K562 (cell line): ENCODE measurements around the gene CCP110. TPM values are rescaled to one million over a fixed set of nuclear protein-coding genes. Genes with fewer than 3 reads are reported as not detected.
A peak's percentile ranks its signal among the peaks of the same experiment; 100 is the strongest.

Source experiments
- ARID3A ChIP-seq: IDR thresholded peaks from 2 replicates; pipeline ENCODE4 v1.6.1; 2012; ENCODE audit warnings: low read depth, low read length, improper control_type of control experiment, borderline replicate concordance
- ASH1L ChIP-seq: fragments of 450-650 bp; IDR thresholded peaks from 2 replicates; pipeline ENCODE4 v1.6.1; 2018; ENCODE audit warnings: borderline replicate concordance, mild to moderate bottlenecking, low read depth; ENCODE audit not compliant: partially characterized antibody
- CBFA2T3 ChIP-seq: fragments of 450-650 bp; IDR thresholded peaks from 2 replicates; pipeline ENCODE4 v1.6.1; 2017
- DPF2 ChIP-seq: fragments of 450-650 bp; IDR thresholded peaks from 2 replicates; pipeline ENCODE4 v1.6.1; 2016
- FOXA3 ChIP-seq, 2 experiments: fragments of 450-650 bp in 1 of 2; sonication (generic) in 1 of 2; formaldehyde crosslinking; IDR thresholded peaks in 1 of 2; conservative IDR thresholded peaks in 1 of 2; 2 replicates each; pipeline versions ENCODE4 v1.4.0 to v1.8.0; 2020 to 2022; ENCODE audit warnings: mild to moderate bottlenecking in 2 of 2, missing genetic modification reagents in 1 of 2
- FOXP1 ChIP-seq: sonication (generic); formaldehyde crosslinking; IDR thresholded peaks from 2 replicates; pipeline ENCODE4 v1.8.0; 2022; ENCODE audit warnings: mild to moderate bottlenecking, missing genetic modification reagents
- GABPB2 ChIP-seq: fragments of 250-450 bp; sonication (Bioruptor Pico); conservative IDR thresholded peaks from 2 replicates; pipeline ENCODE4 v1.5.1; 2021; ENCODE audit warnings: mild to moderate bottlenecking
- KAT7 ChIP-seq: sonication (generic); formaldehyde crosslinking; IDR thresholded peaks from 2 replicates; pipeline ENCODE4 v1.8.0; 2022; ENCODE audit warnings: missing genetic modification reagents, mild to moderate bottlenecking, borderline replicate concordance
- KLF16 ChIP-seq: IDR thresholded peaks from 2 replicates; pipeline ENCODE4 v1.6.1; 2016; ENCODE audit warnings: antibody characterized with exemption
- MXI1 ChIP-seq: IDR thresholded peaks from 2 replicates; pipeline ENCODE4 v1.6.1; 2011; ENCODE audit warnings: low read depth, mild to moderate bottlenecking, improper control_type of control experiment, low read length
- MYC ChIP-seq, 2 experiments: fragments of 250-450 bp in 1 of 2; sonication (Bioruptor Pico) in 1 of 2; IDR thresholded peaks; 2 replicates each; pipeline versions ENCODE4 v1.5.1 to v1.6.1; 2012 to 2021; ENCODE audit warnings: low read depth in 2 of 2, borderline replicate concordance in 1 of 2, improper control_type of control experiment in 1 of 2, low read length in 1 of 2, mild to moderate bottlenecking in 1 of 2, moderate library complexity in 1 of 2
- NR4A1 ChIP-seq, 2 experiments: fragments of 250-450 bp in 1 of 2; fragments of 450-650 bp in 1 of 2; sonication (Bioruptor Pico) in 1 of 2; IDR thresholded peaks; 2 replicates each; pipeline versions ENCODE4 v1.4.0 to v1.6.1; 2016 to 2020; ENCODE audit warnings: mild to moderate bottlenecking in 2 of 2, missing compliant biosample characterization in 1 of 2, missing genetic modification characterization in 1 of 2, moderate library complexity in 1 of 2
- PHB2 ChIP-seq: fragments of 450-650 bp; IDR thresholded peaks from 2 replicates; pipeline ENCODE4 v1.6.1; 2017; ENCODE audit warnings: low read depth
- POLR2A ChIP-seq: fragments of 450-650 bp; conservative IDR thresholded peaks from 2 replicates; pipeline ENCODE4 v1.6.1; 2016
- RFX5 ChIP-seq: IDR thresholded peaks from 2 replicates; pipeline ENCODE4 v1.6.1; 2011; ENCODE audit warnings: low read depth, mild to moderate bottlenecking, improper control_type of control experiment, low read length
- TAF9B ChIP-seq: fragments of 450-650 bp; IDR thresholded peaks from 2 replicates; pipeline ENCODE4 v1.6.1; 2018; ENCODE audit warnings: mild to moderate bottlenecking; ENCODE audit not compliant: partially characterized antibody
- ZBTB5 ChIP-seq: fragments of 450-650 bp; IDR thresholded peaks from 2 replicates; pipeline ENCODE4 v1.6.1; 2017; ENCODE audit warnings: antibody characterized with exemption
- ZNF217 ChIP-seq: sonication (generic); formaldehyde crosslinking; IDR thresholded peaks from 2 replicates; pipeline ENCODE4 v1.8.0; 2022; ENCODE audit warnings: mild to moderate bottlenecking, missing genetic modification reagents
- ZNF232 ChIP-seq: sonication (generic); formaldehyde crosslinking; IDR thresholded peaks from 2 replicates; pipeline ENCODE4 v1.8.0; 2022; ENCODE audit warnings: mild to moderate bottlenecking, missing genetic modification reagents
- ZNF431 ChIP-seq: sonication (generic); formaldehyde crosslinking; IDR thresholded peaks from 2 replicates; pipeline ENCODE4 v1.8.0; 2022; ENCODE audit warnings: mild to moderate bottlenecking, missing genetic modification reagents
- polyA plus RNA-seq, 8 experiments: library from polyadenylated mRNA; depleted of rRNA in 4 of 8; stranded (reverse) in 5 of 8; unstranded in 3 of 8; fragments of >200 nt; fragmentation: Nextera tagmentation in 2 of 8; fragmentation: Illumina TruSeq in 1 of 8; extraction: Ambion mirVana in 2 of 8; extraction: Trizol in 1 of 8; gene quantifications; 2 replicates each; pipeline versions ENCODE4 v1.2.1 to v1.2.3, GENCODE V29; 2011 to 2014; ENCODE audit warnings: inconsistent platforms in 1 of 8, missing spikeins in 1 of 8
- total RNA-seq, 7 experiments: library from RNA; depleted of rRNA in 6 of 7; stranded (reverse); fragments of >200 nt in 6 of 7; fragmentation: Illumina TruSeq in 2 of 7; extraction: Trizol in 2 of 7; gene quantifications; 2 replicates each; pipeline versions ENCODE4 v1.2.1 to v1.2.3, GENCODE V29; 2011 to 2021; ENCODE audit warnings: low replicate concordance in 1 of 7
- TF ChIP-seq, protein P1 (sequence below): fragments of 250-450 bp; sonication (Bioruptor Pico); IDR thresholded peaks from 2 replicates; pipeline ENCODE4 v1.4.0; 2020

CCP110 gene
- total and polyA plus RNA-seq, 9 of the 15 experiments (the other 6 are each of a cell fraction or from before 2014, with no cell fraction given) = 3.5 to 16.1 (median 12.1) TPM

GRCh38 chr16:19520861-19521331, 2.8 kb upstream of the CCP110 start (continued):
- TF ChIP-seq ARID3A (no peak), DPF2 (peak; percentile 99), FOXA3 (CRISPR knock-in tag; conservative IDR thresholded peaks at IDR 0.05 in 1 of 2, IDR thresholded peaks at IDR 0.05 in 1 of 2) (no peak), CBFA2T3 (peak; percentile 98), ASH1L (no peak), FOXP1 (CRISPR knock-in tag) (no peak), KLF16 (peak; percentile 91), PHB2 (0 out of 2 replicates have a peak, but pooled peaks have one; percentile 43), MXI1 (no peak; the same call in 1 of the 2 replicates), ZBTB5 (no peak), GABPB2 (CRISPR knock-in tag) (no peak), ZNF232 (CRISPR knock-in tag) (no peak), ZNF217 (CRISPR knock-in tag) (no peak), RFX5 (no peak), TAF9B (peak; percentile 77), KAT7 (no peak), MYC (IDR thresholded peaks at IDR 0.05; ENCODE audit: low read depth, low read length) (no peak), MYC (CRISPR knock-in tag; IDR thresholded peaks at IDR 0.05; ENCODE audit: borderline replicate concordance, low read depth) (no peak), NR4A1 (CRISPR knock-in tag; IDR thresholded peaks at IDR 0.05) (no peak), NR4A1 (tag; IDR thresholded peaks at IDR 0.05) (peak; percentile 26; the same call in 1 of the 2 replicates), ZNF431 (CRISPR knock-in tag) (no peak), POLR2A (peak; percentile 27; the same call in 1 of the 2 replicates)
- TF ChIP-seq, protein P1, sequence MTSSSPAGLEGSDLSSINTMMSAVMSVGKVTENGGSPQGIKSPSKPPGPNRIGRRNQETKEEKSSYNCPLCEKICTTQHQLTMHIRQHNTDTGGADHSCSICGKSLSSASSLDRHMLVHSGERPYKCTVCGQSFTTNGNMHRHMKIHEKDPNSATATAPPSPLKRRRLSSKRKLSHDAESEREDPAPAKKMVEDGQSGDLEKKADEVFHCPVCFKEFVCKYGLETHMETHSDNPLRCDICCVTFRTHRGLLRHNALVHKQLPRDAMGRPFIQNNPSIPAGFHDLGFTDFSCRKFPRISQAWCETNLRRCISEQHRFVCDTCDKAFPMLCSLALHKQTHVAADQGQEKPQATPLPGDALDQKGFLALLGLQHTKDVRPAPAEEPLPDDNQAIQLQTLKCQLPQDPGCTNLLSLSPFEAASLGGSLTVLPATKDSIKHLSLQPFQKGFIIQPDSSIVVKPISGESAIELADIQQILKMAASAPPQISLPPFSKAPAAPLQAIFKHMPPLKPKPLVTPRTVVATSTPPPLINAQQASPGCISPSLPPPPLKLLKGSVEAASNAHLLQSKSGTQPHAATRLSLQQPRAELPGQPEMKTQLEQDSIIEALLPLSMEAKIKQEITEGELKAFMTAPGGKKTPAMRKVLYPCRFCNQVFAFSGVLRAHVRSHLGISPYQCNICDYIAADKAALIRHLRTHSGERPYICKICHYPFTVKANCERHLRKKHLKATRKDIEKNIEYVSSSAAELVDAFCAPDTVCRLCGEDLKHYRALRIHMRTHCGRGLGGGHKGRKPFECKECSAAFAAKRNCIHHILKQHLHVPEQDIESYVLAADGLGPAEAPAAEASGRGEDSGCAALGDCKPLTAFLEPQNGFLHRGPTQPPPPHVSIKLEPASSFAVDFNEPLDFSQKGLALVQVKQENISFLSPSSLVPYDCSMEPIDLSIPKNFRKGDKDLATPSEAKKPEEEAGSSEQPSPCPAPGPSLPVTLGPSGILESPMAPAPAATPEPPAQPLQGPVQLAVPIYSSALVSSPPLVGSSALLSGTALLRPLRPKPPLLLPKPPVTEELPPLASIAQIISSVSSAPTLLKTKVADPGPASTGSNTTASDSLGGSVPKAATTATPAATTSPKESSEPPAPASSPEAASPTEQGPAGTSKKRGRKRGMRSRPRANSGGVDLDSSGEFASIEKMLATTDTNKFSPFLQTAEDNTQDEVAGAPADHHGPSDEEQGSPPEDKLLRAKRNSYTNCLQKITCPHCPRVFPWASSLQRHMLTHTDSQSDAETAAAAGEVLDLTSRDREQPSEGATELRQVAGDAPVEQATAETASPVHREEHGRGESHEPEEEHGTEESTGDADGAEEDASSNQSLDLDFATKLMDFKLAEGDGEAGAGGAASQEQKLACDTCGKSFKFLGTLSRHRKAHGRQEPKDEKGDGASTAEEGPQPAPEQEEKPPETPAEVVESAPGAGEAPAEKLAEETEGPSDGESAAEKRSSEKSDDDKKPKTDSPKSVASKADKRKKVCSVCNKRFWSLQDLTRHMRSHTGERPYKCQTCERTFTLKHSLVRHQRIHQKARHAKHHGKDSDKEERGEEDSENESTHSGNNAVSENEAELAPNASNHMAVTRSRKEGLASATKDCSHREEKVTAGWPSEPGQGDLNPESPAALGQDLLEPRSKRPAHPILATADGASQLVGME (CRISPR knock-in tag) = no peak
